EH (cell line): ENCODE measurements around the gene FAM234B.
"Not testable (repeated sequence)": the region's sequence is repeated elsewhere in the genome, so short reads cannot be mapped to it uniquely, and the experiment has no call there.

Experiments
- DNase-seq: peaks from one replicate; pipeline ENCODE4 v3.0.0-alpha.2; 2015; ENCODE audit warnings: low read depth

The FAM234B gene

DNA sequence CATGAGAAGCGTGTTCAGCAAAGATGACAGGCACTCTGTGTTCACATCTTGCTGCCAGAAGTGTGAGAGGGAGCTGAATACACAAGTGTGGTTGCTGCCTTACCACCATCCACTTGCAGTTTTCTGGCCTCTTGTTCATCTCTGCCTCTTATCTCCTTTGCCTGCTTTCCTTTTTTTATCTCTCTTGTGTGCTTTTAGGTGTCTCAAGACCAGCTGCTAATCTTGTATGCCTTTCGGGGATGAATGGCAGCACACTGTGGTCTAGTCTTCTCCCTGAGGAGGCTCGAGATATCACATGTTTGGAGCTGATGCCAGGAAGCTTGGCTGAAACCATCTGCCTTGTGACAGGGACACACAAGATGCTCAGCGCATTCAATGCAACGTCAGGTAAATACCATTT lies 17.2 kb downstream of the FAM234B start:
- DNase-seq = no peak

DNA sequence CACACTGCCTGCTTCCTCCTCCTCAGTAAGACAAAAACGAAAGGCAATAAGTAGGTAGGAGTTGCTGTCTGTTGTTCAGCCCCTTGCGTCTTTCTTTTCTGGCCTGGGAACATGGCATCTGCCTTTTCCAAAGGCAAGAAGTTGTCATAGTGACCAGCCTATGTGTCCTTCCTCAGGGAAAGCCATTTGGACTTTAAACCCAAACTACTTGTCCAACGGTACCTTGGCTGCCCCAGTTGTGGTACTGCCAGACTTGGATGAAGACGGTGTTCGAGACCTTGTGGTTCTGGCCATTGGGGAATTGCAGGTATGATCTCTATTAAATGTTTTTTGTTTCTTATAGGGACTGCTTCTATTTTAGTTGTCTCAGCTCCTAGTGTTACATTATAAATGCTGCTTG lies 18.5 kb downstream of the FAM234B start:
- no peak for DNase-seq

GRCh38 chr12:13066014-13066413 lies 21.8 kb downstream of the FAM234B start:
- no peak for DNase-seq

GRCh38 chr12:13066459-13066858 lies 22.3 kb downstream of the FAM234B start:
- DNase-seq = no peak

DNA sequence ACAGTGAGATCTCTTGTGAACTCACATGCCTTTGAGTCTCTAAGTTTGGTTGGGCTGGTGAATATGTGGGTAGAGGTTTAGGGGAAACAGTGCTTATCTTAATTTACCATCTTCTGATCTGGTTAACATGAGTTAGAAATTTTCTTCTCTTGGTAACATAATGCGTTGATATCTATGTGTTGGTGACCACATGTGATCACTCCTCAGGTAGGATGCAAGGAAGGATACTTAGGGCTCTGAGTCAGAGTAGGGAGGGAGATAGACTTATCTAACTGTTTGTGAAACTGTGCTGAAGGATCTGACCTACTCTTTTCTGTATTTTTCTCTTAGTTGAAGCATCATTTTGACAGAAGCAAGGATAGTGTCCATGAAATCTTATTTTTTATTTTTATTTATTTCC lies 23.1 kb downstream of the FAM234B start:
- no peak for DNase-seq

GRCh38 chr12:13069380-13069779 lies 25.2 kb downstream of the FAM234B start:
- DNase-seq = no peak

- DNase-seq = no peak
These were observed 27.4 kb downstream of the FAM234B start for GRCh38 chr12:13071305-13072280.

- DNase-seq = peak; percentile 28
These were observed 29.0 kb downstream of the FAM234B start for GRCh38 chr12:13073173-13073572.

- peak; percentile 35 for DNase-seq
These were observed 30.4 kb downstream of the FAM234B start for GRCh38 chr12:13074396-13075117.

DNA sequence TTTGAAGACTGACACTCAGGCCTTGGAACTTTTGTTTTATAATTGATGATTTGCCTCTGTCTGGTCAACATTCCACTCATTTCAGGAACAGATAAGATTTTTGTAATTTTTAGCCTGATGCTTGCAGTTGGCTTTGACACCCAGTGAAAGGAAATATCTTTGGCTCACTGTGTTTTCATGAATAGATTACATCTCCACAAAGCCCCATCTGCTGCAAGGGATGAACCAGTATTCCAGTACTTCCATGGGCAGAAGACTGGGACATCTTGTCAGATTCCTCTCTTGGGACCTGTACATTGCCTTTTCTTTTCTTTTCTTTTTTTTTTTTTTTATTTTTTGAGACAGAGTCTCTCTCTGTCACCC lies 30.9 kb downstream of the FAM234B start:
- DNase-seq = peak; percentile 70

DNA sequence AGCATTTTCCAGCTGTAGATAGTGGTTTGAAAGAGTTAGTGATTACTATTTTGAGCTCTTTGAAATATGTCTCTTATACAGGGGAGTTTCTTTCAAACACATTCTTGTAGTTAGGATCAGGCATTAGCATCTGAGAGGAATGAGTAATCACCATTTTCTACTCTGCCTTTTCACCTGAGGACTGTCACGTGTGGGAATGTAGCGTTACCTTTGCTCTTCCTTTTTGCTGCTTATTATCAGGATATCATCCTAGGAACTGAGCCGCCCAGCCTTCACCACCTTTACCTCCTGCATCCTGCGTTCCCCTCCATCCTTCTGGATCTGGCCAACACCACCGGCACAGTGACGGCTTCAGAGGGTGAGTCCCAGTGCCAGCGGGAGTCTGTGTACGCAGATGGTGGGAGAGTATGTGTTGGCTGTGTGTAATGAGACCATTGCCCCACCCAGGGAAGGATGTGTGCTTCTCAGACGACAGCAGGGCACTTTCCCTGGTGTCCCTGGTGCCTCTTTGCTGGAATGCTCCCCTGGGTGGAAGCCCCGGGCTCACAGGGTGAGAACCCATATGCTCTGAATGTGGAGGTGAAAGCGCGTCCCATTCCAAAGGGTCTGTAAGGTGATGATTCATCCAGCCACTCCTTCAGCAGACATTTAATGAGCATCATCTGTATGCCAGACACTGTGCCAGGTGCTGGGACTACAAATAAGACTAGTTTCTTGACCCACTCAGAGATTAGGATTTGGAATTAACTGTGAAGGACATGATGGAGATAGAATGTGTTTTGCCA lies 31.8 kb downstream of the FAM234B start:
- DNase-seq = peak; percentile 17

DNA sequence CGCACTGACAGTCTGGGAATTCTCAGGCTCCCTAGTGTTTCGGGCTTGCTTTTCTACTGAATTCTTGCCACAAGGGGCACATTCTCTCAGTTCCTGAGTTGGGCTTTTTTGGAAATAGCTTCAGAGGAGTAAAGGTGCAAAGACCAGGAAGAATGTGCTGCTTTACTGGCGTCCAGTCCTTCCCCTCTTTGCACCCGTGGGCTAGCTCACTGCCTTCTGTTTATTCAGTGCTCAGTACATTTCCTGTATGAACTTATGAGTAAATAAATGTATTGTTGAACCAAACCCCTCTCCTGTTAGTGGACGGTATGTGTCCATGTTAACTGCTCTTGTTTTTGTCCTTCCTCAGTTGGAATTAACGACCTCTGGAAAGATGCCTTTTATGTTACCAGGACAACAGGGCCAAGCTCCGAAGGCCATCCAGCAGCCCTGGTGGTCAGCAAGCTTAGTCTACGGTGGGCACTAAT lies 35.3 kb downstream of the FAM234B start:
- DNase-seq = no peak

DNA sequence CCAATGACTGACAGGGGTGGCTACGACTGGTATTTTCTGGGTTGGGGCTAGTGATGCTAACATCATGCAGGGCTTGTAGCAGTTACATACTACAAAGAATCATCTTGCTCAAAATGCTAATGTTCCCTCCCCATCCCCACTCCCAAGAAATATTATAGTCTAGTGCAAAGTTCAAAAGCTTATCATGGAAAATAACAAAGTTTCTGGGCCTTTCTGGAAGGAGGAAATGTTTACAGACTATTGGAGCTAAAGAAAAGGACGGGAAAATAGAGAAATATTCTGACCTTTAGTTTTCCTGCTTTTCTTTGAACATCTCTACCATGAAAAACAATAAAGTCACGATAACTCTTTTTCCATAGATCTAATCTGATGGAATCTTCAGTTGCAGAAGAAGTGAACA lies 36.1 kb downstream of the FAM234B start:
- no peak for DNase-seq

GRCh38 chr12:13082861-13083260 lies 38.7 kb downstream of the FAM234B start:
- no peak for DNase-seq

DNA sequence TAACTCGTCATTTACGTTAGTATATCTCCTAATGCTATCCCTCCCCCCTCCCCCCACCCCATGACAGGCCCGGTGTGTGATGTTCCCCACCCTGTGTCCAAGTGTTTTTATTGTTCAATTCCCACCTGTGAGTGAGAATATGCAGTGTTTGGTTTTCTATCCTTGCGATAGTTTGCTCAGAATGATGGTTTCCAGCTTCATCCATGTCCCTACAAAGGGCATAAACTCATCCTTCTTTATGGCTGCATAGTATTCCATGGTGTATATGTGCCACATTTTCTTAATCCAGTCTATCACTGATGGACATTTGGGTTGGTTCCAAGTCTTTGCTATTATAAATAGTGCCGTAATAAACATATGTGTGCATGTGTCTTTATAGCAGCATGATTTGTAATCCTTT lies 39.5 kb downstream of the FAM234B start:
- not testable (repeated sequence) for DNase-seq

DNA sequence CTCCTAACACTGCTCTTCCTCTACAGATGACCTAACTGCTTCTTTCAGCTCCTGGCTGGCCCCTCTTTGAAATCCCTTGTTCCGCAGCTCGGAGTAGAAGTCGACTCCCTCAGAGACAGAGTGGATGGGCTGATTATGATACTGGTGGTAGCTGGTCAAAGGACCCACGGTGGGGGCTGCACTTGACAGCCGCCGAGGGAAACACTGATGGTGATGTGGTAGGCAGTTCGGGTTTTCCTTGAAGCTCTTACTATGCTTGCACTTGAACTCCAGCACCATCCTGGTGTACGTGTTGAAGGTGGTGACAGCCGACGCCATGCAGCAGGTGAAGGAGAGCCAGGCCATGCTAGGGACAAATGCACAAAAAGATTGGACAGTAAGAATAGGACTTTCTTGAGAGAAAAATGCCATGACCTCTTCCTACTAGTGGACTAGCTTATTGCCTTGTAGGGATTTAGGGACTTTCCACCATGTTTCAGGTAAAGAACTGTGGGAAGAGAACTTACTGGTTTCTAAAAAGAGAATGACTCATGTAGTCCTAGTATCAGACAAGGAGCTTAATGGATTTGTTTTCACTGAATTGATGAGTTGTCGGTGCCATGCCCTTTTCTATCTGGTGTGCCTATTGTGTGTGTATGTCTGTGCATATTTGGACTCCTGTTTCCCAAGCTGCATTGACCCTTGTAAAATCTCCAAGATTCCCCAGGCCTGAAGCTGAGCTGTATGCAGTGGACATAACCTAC lies 40.9 kb downstream of the FAM234B start:
- no peak for DNase-seq

DNA sequence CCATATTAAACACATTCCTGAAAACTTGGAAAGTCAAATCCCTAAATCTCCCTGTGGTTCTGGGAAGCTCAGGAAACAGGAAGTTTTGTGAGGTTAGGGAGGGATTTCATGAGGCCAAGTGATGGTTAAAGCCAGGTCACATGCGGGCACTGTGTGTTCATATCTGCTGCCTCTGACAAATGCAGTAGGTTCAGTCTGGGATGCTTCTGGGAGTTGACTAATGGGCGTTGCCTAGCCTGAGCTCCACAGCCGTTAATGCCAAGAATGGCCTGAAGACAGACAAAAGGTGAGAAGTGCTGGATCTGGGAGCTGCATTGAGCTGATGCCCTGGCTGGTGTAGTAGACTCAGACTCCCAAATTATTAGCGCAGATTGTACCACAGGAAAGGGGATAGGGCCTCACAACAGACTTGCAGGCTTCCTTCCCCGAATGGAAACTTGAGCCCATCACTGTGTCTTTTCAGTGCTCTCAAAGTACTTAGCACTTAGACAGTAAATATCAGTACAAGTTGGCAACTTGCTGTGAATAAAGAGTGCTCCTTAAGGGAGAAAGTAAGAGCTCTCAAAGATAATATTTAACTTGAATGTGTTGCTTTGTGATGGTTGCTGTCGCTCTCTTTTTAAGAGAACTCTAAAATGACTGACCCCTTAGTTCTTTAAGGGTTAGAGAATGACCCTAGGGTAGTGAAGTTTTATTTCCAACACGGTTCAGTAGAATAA lies 41.9 kb downstream of the FAM234B start:
- DNase-seq = peak; percentile 48

DNA sequence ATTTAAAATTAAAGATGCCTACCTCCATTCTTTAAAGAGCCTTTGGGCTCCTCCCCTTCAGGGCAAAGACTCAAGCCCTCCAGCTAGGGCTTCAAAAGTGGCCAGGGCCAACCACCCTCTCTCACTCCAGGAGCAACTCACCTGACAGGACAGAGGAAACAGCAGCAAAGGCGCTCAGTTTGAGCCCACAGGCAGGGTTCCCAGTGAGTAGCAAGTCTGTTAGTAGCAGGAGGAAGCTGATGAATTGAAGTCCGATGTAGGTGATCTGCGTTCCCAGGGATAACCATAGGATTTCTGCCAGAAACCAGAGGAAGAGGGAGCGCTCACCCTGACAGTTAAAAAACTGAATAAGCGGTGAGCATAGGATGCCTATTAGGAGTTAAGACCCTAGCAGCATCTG lies 43.6 kb downstream of the FAM234B start:
- DNase-seq = no peak

GRCh38 chr12:13088496-13088895 lies 44.3 kb downstream of the FAM234B start:
- no peak for DNase-seq

DNA sequence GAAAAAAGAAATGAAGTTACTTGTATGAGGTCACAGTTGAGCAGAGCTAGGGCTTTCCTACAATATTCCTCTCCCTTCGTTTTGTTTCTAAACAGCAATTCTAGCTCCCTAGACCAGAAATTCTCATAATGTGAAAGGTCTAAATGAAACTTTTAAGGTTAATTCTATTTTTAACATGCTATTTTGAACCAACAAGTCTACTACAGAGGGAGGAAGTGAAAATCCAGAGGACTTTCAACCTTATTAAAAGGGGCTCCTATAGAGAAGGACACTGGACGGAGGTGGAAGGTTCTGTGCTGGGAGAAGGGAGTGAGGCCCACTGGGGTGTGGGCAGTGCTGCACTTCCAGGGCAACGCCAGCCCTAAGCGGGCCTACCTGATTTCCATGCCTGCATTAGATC lies 45.9 kb downstream of the FAM234B start:
- DNase-seq = no peak

DNA sequence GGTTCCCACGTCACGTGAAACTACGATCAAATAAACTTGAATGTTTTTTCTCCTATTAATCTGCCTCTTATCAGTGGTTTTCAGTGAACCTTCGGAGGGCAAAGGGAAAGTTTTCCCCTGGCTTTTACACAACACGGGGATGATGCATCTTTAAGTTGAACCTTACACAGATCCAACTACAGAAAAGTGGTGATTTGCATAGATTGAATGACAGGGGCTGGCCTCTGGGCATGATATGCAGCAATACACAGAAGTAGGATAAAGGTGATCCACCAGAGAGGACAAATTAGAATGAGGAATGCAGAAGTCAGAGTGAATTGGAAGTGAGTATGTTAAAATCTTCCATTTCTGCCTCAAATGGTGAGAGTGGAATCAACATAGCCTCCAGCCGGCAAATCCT lies 47.7 kb downstream of the FAM234B start:
- DNase-seq = no peak
